Activated CD8-positive, alpha-beta memory T cell treated with anti-CD3 and anti-CD28 coated beads for 36 hours (primary cell): ENCODE results near the gene CERS6. TPM values are rescaled to one million over a fixed set of nuclear protein-coding genes. Genes with fewer than 3 reads are reported as not detected.

ENCODE experiments used
- CTCF ChIA-PET: fragments of 350-600 bp; sonication (Branson Sonifier 250); formaldehyde crosslinking; loops from one replicate; lab custom pipeline; 2021; ENCODE audit warnings: antibody characterized with exemption; lab: Charles Lee
- POLR2A ChIA-PET: fragments of 350-600 bp; sonication (Branson Sonifier 250); formaldehyde crosslinking; loops from one replicate; lab custom pipeline; 2021; ENCODE audit warnings: antibody characterized with exemption; lab: Charles Lee
- total RNA-seq, 2 experiments: library from RNA; stranded (reverse); gene quantifications; one replicate each; pipeline ENCODE4 v1.2.3, GENCODE V29; 2021

CERS6 gene
- total RNA-seq, 2 experiments from 2014 or later: 9.4 to 9.5 TPM

GRCh38 chr2:168439536-168439935, 16.5 kb upstream of the CERS6 start:
- CTCF ChIA-PET: no interaction called here
- POLR2A ChIA-PET: no interaction called here

GRCh38 chr2:168441214-168441872, 14.7 kb upstream of the CERS6 start:
- CTCF ChIA-PET: no interaction called here
- POLR2A ChIA-PET: no interaction called here

DNA sequence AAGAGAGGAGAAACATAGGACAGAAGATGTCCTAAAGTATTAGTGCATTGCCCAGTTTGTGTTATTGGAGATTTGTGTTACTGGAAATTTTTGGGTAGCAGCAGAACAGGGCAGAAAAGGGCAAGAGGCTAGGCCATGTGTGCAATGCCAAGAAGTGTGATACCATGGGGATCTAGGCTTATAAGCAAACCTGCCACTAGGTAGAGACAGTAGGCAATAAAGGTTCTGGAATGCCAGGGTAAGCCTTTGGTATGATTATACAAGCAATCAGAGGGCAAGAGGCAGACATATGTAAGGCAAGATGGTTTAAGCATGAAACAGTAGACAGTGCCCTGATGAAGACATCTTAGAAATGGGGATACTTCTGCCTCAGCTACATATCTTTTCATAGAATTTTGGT, 12.3 kb upstream of the CERS6 start:
- ChIA-PET CTCF (interaction anchor here (0.7 kb wide), 1 partner anchor 326 kb away, joined by 4 read pairs; no protein-coding TSS in a partner anchor), POLR2A (no interaction called here)

GRCh38 chr2:168445960-168446359, 10.1 kb upstream of the CERS6 start:
- CTCF ChIA-PET: no interaction called here
- POLR2A ChIA-PET: no interaction called here

GRCh38 chr2:168448980-168449379, 7.1 kb upstream of the CERS6 start:
- POLR2A ChIA-PET: no interaction called here

GRCh38 chr2:168449419-168449818, 6.7 kb upstream of the CERS6 start:
- POLR2A ChIA-PET: no interaction called here
- CTCF ChIA-PET: no interaction called here

More at GRCh38 chr2:168448980-168449379, 7.1 kb upstream of the CERS6 start:
- CTCF ChIA-PET: no interaction called here

DNA sequence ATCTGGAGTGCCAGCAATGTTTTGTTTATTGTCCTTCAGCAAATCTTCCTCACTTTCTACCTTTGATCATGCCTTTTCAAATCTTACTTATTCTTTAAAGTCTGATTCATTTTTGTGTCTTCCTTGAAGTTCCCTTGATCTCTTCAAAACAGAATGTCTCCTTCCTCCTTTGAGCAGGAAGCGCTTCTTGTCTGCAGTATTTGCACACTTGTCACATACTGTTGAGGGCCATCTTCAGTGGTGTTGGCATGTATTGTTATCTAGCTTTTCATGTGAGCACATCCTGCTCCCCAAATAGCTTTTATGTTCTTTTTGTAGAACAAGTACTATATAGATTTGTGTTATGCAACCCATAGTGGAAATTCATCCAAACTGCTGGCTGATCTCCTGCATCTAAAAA, 5.9 kb upstream of the CERS6 start:
- ChIA-PET CTCF (no interaction called here), POLR2A (no interaction called here)

DNA sequence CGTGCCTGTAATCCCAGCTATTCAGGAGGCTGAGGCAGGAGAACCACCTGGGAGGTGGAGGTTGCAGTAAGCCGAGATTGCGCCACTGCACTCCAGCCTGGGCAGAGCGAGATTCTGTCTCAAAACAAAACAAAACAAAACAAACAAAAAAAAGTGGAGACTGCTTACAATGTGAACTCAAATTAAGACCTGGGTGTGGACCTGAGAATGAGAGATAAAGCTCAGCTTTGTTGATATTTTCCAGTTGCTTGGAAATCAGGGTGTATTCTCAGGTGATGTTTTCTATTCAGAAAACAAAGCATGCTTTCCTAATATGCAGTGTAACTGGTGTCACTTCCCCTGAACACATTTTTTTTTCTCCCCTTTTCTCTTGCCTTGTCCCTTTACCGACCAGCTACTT, 5.3 kb upstream of the CERS6 start:
- POLR2A ChIA-PET: no interaction called here
- CTCF ChIA-PET: no interaction called here

DNA sequence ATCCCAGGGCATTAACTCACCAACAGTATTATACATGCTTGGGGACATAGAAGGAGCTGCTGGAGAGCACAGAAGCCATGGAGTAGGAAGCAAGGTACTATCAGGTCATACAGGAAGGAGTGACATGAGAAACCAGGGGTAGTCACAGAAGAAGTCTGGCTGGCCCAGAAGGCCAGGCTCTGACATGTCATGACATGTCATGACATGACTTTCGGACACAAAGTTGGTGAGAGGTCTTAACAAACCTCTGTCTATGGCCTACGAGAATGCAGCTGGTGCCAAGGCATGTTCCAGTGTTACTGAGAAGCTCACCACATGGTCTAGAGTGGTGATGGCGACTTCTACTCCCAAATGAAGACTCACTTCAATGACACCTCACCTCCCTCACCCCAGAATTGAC, 3.3 kb upstream of the CERS6 start:
- CTCF ChIA-PET: no interaction called here
- POLR2A ChIA-PET: no interaction called here

DNA sequence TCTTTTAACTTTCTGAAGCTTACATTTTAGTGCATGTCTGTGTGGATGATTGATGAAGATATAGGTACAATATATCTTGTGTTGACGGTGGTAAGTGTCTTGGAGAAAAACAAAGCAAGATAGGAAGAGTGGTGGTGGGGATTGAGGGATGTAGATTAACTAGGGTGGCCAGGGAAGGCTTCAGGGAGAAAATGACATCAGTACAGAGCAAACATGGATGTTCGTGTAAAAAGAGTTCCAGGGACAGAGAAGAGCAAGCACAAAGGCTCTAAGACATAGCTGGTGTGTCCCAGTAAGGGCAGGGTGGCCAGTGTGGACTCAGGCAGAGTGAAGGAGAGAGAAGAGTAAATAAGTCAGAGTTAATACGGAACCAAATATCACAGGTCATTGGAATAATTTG, 2.7 kb upstream of the CERS6 start:
- CTCF ChIA-PET: no interaction called here
- POLR2A ChIA-PET: no interaction called here

- CTCF ChIA-PET: no interaction called here
Observed at GRCh38 chr2:168454737-168455644, 1.1 kb upstream of the CERS6 start.

DNA sequence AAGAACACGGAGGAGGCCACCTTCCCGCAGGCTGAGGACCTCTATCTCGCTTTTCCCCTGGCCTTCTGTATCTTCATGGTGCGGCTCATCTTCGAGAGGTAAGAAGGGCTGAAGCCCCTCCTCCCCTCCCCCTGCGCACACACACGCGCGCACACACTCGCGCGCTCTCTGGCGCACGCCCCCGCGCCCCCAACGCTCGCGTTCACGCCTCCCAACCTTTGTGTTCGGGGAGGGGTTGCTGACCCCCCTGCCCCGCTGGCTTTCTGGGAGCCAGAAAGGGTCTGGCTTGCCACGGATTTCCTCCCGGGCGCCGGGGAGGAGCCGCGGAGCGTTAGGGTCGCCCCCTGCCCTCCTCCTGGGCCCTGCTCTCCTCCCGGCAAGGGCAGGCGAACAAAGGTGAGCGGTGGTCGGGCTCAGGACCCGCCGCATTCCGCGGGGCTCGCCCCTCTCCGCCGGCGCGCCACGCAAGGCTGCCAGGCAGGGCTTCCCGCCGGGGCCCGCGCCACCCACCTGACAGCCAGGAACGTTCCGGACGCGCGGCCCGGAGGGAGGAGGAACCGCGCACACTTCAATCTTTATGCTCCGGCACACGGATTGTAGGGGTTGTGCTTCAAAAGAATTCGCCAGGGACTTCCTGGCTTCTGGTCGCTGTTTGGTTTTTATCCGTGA, 583 bp downstream of the CERS6 start:
- POLR2A ChIA-PET: no interaction called here
- CTCF ChIA-PET: no interaction called here

More at GRCh38 chr2:168454737-168455644, 1.1 kb upstream of the CERS6 start:
- POLR2A ChIA-PET: no interaction called here

GRCh38 chr2:168457190-168457895, 1.3 kb downstream of the CERS6 start:
- CTCF ChIA-PET: no interaction called here
- POLR2A ChIA-PET: no interaction called here

GRCh38 chr2:168458139-168458538, 2.1 kb downstream of the CERS6 start:
- ChIA-PET CTCF (no interaction called here), POLR2A (no interaction called here)

DNA sequence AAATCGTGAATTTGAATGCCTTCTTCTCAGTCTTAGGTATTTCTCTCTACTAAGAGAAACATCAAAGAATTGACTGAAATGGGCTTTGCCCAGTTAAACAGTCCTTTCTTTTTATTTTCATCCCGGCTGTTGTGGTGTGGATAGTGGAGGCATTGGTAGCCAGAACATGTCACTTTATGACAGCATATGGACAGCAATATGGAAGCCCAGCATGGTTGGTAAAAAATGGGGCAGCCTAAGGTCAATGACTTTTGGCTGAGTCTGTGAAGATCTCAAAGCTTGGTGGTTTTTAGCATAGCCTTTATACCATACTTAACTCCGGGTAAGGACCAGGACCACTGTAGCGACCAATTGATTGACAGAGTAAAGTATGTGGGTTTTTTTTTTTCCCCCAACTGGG, 3.2 kb downstream of the CERS6 start:
- ChIA-PET POLR2A (no interaction called here), CTCF (no interaction called here)

DNA sequence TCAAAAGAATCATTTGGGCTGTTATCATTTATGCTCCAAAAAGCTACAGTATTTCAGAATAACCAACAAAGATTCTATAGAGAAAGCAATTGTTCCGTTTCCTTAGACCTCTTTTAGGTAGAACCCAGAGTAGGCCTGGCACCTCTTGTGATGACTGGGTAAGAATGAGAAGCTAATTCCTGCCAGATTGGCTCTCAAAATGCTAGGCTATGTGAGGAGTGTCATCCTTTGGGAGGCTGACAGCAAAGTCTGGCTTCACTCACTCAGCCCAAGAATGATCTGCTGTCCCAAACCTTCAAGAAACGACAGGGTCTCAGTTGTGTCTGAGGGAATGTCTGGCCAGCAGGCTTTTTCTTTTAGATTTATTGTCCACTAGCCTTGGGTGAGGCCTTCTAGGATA, 4.5 kb downstream of the CERS6 start:
- POLR2A ChIA-PET: no interaction called here
- CTCF ChIA-PET: no interaction called here

- ChIA-PET POLR2A (no interaction called here), CTCF (no interaction called here)
Observed at GRCh38 chr2:168461178-168461941, 5.3 kb downstream of the CERS6 start.

DNA sequence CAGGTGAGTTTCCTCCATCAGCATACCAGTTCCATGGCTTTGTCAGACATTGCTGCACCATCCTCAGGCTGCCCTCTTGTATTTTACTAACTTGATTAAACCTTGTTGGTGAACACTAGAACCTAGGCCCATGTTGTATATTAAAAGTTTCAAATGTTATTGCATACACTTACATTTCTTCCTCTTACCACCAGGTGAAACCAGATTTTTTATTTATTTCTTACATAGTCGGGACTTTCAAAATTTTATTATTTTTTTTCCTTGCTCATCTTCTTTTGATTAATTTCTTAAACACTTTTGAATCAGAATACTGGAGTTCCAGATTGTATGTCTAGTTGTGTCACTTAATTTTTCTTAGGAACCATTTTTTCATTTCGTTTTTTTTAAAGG, 5.9 kb downstream of the CERS6 start:
- POLR2A ChIA-PET: no interaction called here
- CTCF ChIA-PET: no interaction called here

DNA sequence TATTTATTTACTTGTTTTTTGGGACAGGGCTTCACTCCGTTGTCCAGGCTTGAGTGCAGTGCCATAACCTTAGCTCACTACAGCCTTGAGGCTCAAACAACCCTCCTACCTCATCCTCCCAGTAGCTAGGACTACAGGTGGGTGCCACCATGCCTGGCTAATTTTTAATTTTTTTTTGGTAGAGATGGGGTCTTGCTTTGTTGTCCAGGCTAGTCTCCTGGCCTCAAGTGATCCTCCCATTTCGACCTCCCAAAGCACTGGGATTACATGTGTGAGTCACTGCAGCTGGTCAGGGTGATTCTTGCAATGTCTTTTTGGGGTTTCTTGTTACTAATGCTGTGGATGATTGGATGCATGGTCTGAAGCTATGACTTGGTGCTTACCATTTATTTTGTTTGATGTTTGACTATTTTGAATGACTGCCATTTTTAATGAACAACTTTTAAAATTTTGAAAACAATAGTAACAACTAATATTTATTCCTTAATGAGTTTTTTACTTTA, 6.5 kb downstream of the CERS6 start:
- POLR2A ChIA-PET: no interaction called here
- CTCF ChIA-PET: no interaction called here
